Thyroid gland (tissue), 4 donors: ENCODE measurements around the gene UVSSA.

Experiments used
- POLR2A ChIP-seq, 2 donors: fragments of 450-650 bp; IDR thresholded peaks; one replicate each; pipeline ENCODE4 v1.6.1; 2017; ENCODE audit warnings: antibody characterized with exemption in 2 of 2, mild to moderate bottlenecking in 2 of 2, moderate library complexity in 1 of 2
- TF ChIP-seq, protein P1 (sequence below), 6 experiments: fragments of 200-600 bp in 3 of 6; fragments of 450-650 bp in 3 of 6; sonication (generic) in 3 of 6; IDR thresholded peaks; one replicate each; pipeline ENCODE4 v1.5.1; 2016 to 2019; ENCODE audit warnings: antibody characterized with exemption in 6 of 6, mild to moderate bottlenecking in 2 of 6, inconsistent platforms in 1 of 6, moderate library complexity in 1 of 6

DNA sequence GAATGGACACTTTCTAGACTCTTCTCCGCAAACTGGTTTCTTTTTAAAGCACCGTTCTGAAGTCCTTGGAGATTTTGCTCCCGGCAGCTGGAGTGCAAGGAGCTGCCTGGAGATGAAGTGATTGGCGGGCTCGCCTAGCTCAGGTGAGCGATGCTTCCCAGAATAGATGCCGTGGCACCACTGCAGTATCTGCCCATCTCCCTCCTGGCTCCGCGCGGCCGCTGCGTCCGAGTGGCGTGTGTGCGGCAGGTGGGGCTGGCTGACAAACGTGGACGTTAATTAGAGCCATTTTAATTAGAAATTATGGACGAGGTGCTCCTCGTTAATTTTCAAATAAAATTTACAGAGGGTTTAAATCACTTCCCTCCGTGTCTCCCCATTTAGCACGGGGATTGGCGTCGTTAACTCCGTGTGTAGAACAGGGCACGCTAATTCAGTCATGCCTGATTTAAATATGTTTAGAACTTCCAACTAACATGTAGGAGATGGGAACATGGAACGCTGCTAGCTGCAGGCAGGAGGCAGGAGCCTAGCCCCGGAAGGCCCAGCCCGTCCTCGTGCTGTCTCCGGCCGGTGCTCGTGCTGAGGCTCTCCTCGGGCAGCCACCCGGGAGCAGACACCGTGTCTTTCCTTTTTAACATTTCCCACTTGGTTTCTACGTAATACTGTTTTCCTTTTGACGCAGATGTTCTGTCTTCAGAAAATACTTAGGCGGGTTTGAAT is 11.6 kb downstream of the UVSSA start:
- TF ChIP-seq, protein P1, sequence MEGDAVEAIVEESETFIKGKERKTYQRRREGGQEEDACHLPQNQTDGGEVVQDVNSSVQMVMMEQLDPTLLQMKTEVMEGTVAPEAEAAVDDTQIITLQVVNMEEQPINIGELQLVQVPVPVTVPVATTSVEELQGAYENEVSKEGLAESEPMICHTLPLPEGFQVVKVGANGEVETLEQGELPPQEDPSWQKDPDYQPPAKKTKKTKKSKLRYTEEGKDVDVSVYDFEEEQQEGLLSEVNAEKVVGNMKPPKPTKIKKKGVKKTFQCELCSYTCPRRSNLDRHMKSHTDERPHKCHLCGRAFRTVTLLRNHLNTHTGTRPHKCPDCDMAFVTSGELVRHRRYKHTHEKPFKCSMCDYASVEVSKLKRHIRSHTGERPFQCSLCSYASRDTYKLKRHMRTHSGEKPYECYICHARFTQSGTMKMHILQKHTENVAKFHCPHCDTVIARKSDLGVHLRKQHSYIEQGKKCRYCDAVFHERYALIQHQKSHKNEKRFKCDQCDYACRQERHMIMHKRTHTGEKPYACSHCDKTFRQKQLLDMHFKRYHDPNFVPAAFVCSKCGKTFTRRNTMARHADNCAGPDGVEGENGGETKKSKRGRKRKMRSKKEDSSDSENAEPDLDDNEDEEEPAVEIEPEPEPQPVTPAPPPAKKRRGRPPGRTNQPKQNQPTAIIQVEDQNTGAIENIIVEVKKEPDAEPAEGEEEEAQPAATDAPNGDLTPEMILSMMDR (IDR thresholded peaks at IDR 0.05), result no peak
- TF ChIP-seq POLR2A (IDR thresholded peaks at IDR 0.05), result no peak
